Upper lobe of left lung (tissue), 4 donors: Measurements from ENCODE around the gene DDX1.

Source experiments
- POLR2AphosphoS5 ChIP-seq, 2 donors: sonication (generic); formaldehyde crosslinking; IDR thresholded peaks; one replicate each; pipeline ENCODE4 v1.5.1; 2017; ENCODE audit warnings: antibody characterized with exemption in 2 of 2
- TF ChIP-seq, protein P1 (sequence below), 6 experiments: fragments of 450-650 bp in 4 of 6; fragments of 200-600 bp in 2 of 6; sonication (generic) in 2 of 6; IDR thresholded peaks; one replicate each; pipeline ENCODE4 v1.5.1; 2016 to 2019; ENCODE audit warnings: antibody characterized with exemption in 6 of 6

DNA sequence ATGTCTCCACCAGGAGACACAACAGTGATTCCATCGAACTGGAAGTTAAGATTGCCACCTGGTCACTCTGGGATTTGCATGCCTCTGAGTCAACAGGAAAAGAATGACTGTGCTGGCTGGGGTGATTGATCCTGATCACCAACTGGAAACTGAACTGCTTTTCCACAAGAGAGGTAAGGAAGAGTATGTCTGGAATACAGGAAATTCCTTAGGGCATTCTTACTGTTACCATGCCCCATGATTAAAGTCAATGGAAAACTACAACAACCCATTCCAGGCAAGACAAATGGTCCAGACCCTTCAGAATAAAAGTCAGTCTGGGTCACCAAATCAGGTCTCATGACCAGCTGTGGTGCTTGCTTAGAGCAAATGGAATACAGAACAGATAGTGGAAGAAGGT is 12.0 kb upstream of the DDX1 start:
- TF ChIP-seq, protein P1, sequence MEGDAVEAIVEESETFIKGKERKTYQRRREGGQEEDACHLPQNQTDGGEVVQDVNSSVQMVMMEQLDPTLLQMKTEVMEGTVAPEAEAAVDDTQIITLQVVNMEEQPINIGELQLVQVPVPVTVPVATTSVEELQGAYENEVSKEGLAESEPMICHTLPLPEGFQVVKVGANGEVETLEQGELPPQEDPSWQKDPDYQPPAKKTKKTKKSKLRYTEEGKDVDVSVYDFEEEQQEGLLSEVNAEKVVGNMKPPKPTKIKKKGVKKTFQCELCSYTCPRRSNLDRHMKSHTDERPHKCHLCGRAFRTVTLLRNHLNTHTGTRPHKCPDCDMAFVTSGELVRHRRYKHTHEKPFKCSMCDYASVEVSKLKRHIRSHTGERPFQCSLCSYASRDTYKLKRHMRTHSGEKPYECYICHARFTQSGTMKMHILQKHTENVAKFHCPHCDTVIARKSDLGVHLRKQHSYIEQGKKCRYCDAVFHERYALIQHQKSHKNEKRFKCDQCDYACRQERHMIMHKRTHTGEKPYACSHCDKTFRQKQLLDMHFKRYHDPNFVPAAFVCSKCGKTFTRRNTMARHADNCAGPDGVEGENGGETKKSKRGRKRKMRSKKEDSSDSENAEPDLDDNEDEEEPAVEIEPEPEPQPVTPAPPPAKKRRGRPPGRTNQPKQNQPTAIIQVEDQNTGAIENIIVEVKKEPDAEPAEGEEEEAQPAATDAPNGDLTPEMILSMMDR (IDR thresholded peaks at IDR 0.05) = no peak
- no peak for TF ChIP-seq POLR2AphosphoS5 (IDR thresholded peaks at IDR 0.05)
